Erythroblast (primary cell): ENCODE data around the gene INF2.

Experiments used
- DNase-seq, 2 experiments: peaks; one replicate each; lab custom pipeline; 2025; lab: John Stamatoyannopoulos, UW
- GATA1 ChIP-seq: IDR thresholded peaks from 2 replicates; pipeline ENCODE4 v1.6.1; 2011; ENCODE audit warnings: low read depth, mild to moderate bottlenecking, control low read depth, low read length, moderate library complexity
- POLR2A ChIP-seq: IDR thresholded peaks from 2 replicates; pipeline ENCODE4 v1.6.1; 2011; ENCODE audit warnings: mild to moderate bottlenecking, low read length

Gene INF2

DNA sequence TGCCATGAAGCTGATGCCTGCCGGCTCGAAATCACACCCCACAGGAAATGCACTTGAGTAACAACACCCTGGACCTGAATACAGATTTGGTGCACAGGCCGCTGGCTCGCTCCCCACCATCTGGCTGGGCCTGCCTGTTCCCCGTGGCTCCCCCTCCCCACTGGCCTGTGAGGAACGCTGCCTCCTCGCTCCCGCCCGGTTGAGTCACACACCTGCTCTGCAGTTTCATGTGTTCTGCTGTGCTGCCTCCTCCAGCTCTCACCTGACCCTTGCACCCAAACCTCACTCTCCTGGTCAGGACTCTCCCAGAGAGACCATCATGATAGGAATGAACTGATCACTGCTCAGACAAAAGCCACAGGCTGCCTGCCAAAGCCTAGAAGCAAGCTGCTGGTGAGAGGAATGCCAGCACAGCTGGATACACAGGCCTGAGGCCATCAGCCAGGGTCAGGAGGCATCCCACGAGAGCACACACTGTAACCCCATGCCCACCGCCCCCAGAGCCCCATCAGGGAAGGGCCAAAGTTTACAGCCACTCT, 59.8 kb downstream of the INF2 start:
- no peak for DNase-seq

DNA sequence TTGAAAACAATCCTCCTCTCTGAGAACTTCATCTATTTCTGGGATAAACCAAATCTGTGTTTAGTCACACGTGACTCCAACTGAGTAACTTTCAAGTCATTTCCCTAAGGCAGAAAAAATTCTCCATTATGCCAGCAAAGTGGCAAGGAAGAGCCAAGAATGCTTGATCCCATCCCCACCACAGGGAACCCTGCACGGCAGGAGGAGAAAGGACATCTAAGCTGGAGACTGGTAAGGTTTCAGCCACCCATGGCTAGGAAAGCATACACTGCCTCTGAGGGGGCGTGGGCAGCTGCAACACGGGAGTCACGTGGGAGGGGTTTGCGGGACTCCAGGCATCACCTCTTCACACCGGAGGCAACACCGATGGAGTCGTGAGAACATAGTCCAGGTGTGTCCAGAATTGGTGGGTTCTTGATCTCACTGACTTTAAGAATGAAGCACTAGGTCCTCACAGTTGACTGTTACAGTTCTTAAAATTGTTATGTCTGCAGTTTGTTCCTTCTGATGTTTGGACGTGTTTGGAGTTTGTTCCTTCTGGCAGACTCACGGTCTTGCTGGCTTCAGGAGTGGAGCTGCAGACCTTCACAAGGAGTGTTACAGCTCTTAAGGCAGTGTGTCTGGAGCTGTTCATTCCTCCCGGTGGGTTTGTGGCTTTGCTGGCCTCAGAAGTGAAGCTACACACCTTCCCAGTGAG, 60.8 kb downstream of the INF2 start:
- TF ChIP-seq POLR2A = no peak
- no peak for TF ChIP-seq GATA1

More for the DNA sequence above, 59.8 kb downstream of the INF2 start:
- TF ChIP-seq GATA1 = no peak
- no peak for TF ChIP-seq POLR2A

DNA sequence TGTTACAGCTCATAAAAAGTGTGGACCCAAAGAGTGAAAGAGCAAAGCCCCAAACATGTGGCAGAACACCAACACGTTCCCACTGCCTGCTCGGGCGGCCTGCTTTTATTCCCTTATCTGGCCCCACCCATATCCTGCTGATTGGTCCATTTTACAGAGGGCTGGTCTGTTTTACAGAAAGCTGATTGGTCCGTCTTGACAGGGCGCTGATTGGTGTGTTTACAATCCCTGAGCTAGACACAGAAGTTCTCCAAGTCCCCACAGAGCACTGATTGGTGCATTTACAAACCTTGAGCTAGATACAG, 61.3 kb downstream of the INF2 start:
- peak; percentile 41 to 60 for DNase-seq

More for the DNA sequence above, 60.8 kb downstream of the INF2 start:
- no peak for DNase-seq

DNA sequence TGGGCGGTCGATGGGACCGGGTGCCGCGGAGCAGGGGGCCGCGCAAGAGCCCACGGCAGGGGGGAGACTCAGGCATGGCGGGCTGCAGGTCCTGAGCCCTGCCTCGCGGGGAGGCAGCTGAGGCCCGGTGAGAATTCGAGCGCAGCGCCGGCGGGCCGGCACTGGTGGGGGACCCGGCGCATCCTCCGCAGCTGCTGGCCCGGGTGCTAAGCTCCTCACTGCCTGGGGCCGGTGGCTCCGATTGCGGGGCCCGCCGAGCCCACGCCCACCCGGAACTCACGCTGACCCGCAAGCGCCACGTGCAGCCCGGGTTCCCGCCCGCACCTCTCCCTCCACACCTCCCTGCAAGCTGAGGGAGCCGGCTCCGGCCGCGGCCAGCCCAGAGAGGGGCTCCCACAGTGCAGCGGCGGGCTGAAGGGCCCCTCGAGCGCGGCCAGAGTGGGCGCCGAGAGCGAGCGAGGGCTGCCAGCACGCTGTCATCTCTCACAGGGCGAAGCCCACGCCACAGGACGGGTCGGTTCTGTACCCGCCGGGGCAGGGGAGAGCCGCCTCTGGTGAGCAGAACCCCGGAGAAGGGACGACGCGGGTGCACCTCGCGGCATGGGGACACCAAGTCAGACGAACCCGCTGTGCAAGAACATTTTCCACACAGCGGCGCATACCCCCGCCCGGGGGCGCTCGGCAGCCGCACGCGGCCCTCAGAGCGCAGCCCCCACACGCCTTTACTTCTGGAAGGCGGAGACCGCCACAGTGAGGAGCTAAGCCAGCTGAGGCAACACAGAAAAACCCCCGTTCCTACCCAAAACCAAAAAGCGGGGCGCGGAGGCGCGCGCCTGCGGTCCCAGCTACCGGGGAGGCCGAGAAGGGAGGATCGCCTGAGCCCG, 62.4 kb downstream of the INF2 start:
- no peak for DNase-seq
- TF ChIP-seq GATA1 (no peak), POLR2A (no peak)

DNA sequence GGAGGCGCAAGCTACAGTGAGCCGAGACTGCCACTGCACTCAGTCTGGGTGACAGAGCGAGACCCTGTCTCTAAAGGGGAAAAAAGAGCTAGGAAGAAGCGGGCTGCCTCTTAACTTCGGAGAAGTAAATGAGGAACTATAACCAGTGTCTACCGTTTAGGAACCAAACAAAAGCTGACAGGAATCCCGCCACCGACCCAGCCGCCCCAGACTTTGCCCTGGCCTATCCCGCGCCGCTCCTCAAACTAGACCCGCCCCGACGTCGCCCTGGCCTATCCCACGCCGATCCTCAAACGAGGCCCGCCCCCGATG, 63.0 kb downstream of the INF2 start:
- TF ChIP-seq GATA1 (no peak), POLR2A (peak; percentile 76)
- DNase-seq = no peak

GRCh38 chr14:104752735-104753527, 63.5 kb downstream of the INF2 start, which contains the start of gene SIVA1:
Gene SIVA1 (plus strand): TSS chr14:104753147. CDS start chr14:104753202, 55 bp downstream.
- peak; percentile 100 for DNase-seq
- TF ChIP-seq GATA1 (no peak), POLR2A (peak; percentile 75)

DNA sequence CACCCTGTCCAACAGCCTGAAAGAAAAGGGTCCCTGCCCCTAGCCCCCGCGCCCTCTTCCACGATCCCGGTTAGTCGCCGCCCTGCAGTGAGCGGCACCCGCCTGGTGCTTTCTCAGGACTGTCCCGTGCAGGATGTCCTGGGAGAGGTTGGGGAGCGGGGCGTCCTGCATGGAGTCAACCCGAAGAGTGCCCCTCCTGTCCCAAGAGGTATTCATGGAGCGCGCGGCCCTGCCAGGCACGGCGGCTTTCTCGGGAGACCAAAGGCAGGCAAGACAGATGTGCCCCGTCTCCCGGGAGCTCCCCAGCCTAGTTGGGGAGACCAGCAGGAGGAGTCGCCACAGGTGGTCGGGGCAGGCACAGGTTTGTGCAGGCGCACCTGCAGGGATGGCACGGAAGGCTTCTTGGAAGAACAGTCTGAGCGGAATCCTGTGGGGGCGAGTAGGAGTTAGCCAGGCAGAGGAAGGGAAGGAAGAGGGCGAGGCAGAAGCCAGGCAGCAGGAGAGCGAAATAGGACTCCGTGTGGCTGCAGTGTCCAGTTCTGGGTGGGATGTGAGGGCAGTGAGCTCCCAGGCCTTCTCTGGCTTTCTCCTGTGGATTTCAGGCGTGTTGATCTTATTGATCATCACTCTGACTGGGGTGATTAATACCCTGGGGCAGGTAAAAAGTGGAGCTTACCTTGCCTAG, 64.3 kb downstream of the INF2 start:
- peak; percentile 56 to 70 for DNase-seq
- TF ChIP-seq POLR2A (no peak), GATA1 (no peak)

DNA sequence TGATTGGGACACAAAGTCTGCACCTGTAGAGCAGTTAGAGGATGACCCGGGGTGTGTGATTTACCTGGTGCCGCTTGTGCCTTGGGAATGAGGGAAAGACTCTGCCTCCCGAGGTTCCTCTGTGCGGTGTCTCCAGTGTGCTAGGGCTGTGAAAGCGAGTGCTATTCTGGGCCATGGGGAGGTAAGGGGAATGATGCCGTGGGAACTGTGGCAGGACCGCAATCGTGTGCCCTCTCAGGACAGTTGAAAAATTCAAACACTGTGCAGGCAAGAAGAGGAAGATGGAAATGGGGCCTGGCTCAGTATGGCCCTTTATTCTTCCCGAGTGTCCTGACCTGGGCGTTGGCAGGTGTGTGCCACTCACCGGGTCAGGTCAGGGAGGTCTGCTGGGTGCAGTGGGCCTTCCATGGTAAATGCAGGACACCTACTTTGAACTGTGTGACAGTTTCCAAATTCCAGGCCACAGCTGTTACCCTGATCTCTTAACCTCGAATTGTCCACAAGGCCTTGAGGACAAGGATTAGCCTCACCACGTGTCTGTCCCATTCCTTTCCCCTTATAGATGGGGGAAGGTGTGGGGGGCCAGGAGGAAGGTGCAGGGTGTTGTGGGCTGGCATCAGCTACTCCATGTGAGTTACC, 64.9 kb downstream of the INF2 start:
- no peak for DNase-seq
- no peak for TF ChIP-seq POLR2A
- TF ChIP-seq GATA1 = no peak

- TF ChIP-seq POLR2A (no peak), GATA1 (no peak)
- no peak for DNase-seq
Measured at GRCh38 chr14:104755621-104756020, 66.2 kb downstream of the INF2 start.

- TF ChIP-seq POLR2A (no peak), GATA1 (no peak)
- no peak for DNase-seq
Measured at GRCh38 chr14:104756477-104757237, 67.2 kb downstream of the INF2 start.

DNA sequence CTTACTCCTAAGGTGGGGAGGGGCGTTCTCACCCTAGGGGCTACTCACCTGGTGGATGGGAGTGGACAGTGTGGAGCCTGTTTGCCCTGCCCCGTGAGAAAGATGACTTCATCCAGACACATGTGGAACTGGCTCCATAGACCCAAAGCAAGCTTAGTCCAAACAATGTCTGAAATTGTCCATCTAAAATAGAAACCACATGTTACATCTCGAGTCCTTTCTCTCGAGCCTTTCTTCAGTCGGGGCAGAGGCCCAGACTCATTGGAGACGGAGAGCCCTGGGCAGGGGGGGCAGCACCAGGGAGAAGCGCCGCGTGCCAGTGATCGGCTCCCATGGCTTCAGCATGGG, 67.8 kb downstream of the INF2 start:
- no peak for TF ChIP-seq POLR2A
- no peak for TF ChIP-seq GATA1
- no peak for DNase-seq
